Astrocyte of the spinal cord (primary cell): ENCODE data around the gene SPOP.

ENCODE experiments used
- DNase-seq: peaks from one replicate; pipeline ENCODE4 v3.0.0; 2011; ENCODE audit warnings: low read depth, low spot score
- H3K4me3 ChIP-seq: 2 replicates; pipeline ENCODE4 v1.5.1; 2011; ENCODE audit warnings: low read depth, mild to moderate bottlenecking, low read length, moderate library complexity
- in situ Hi-C: cut with HindIII; loops from 2 replicates; pipeline ENCODE4 v1.10.0; 2017; ENCODE audit warnings: low sequenced_read_pairs
- TF ChIP-seq, protein P1 (sequence below): IDR thresholded peaks from 2 replicates; pipeline ENCODE4 v1.5.1; 2012; ENCODE audit warnings: low read depth, mild to moderate bottlenecking, low read length, inconsistent platforms

SPOP gene

DNA sequence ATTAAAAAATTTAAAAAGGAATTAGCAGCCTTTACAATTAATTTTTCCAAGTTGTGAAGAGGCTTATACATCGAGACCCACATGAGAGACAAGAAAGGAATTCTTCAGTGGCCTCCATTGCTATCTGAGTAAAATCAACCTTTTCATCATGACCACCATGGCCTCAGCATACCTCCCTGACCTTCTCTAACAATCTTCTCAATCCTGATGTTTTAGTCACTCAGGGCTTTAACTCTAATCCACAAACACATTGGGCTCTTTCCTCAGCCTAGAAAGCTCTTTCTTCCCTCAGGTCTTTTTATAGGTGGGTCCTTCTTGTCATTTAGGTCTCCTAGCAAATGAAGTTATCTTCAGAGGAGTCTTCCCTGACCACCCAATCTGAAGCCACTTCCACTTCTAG lies 46.4 kb downstream of the SPOP start:
- in situ Hi-C loops, result no loop called here
- H3K4me3 ChIP-seq, result no peak overlapping the region
- TF ChIP-seq, protein P1, sequence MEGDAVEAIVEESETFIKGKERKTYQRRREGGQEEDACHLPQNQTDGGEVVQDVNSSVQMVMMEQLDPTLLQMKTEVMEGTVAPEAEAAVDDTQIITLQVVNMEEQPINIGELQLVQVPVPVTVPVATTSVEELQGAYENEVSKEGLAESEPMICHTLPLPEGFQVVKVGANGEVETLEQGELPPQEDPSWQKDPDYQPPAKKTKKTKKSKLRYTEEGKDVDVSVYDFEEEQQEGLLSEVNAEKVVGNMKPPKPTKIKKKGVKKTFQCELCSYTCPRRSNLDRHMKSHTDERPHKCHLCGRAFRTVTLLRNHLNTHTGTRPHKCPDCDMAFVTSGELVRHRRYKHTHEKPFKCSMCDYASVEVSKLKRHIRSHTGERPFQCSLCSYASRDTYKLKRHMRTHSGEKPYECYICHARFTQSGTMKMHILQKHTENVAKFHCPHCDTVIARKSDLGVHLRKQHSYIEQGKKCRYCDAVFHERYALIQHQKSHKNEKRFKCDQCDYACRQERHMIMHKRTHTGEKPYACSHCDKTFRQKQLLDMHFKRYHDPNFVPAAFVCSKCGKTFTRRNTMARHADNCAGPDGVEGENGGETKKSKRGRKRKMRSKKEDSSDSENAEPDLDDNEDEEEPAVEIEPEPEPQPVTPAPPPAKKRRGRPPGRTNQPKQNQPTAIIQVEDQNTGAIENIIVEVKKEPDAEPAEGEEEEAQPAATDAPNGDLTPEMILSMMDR, result no peak
- DNase-seq, result no peak

DNA sequence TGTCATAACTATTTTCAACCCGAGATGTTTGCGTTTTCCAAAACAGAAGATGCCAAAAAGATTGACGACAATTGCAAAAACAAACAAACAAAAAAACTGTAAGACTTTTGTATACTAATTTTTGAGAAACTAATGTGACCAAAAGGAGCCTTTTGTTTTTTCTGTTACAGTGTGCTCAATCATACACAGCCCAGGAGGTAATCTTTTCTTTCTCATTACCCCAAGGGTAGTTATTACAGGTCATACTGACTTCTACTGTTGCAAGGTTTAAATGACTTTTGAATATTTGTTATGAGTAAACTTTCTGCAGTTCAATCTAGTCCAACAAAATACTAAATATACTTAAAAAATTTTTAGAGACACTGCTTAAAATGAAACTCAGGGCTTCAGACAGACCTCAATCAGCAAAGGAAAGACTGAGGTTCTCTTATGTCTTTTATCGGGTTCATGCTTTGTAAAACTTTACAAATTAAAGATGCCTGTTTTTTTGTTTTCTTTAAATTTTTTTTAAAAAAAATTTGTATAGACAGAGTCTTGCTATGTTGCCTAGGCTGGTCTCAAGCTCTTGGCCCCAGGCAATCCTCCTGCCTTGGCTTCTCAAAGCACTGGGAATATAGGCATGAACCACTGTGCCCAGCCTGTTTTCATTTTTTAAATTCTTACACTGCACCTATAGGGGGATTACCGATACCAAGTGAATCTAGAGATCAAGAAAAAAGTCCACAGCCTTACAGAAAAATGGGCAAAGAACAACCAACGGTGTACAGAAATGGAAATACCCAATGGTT lies 47.6 kb downstream of the SPOP start:
- TF ChIP-seq, protein P1, result no peak
- in situ Hi-C loops, result no loop called here
- DNase-seq, result no peak
- H3K4me3 ChIP-seq, result no peak overlapping the region

GRCh38 chr17:49629447-49629846 lies 48.5 kb downstream of the SPOP start:
- TF ChIP-seq, protein P1, result no peak
- in situ Hi-C loops, result no loop called here
- DNase-seq, result no peak
- no peak overlapping the region for H3K4me3 ChIP-seq

DNA sequence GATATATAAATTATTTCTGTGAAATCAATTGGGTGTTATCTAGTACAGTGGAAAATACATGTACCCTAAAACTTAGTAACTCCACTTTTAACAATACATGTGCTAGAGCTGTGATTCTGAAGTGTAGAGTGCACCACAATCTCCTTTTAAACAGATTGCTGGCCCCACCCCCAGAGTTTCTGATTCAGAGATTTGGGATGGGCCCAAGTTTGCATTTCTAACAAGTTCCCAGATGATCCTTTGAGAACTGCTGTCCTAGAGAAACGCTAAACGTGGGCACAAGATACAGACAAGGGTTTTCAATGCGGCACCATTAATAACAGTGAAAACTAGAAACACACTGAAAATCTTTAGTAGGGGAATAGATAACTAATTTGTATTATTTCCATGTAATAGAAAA lies 53.0 kb downstream of the SPOP start:
- TF ChIP-seq, protein P1, result no peak
- peak; percentile 44 for DNase-seq
- in situ Hi-C loops, result no loop called here
- no peak overlapping the region for H3K4me3 ChIP-seq

DNA sequence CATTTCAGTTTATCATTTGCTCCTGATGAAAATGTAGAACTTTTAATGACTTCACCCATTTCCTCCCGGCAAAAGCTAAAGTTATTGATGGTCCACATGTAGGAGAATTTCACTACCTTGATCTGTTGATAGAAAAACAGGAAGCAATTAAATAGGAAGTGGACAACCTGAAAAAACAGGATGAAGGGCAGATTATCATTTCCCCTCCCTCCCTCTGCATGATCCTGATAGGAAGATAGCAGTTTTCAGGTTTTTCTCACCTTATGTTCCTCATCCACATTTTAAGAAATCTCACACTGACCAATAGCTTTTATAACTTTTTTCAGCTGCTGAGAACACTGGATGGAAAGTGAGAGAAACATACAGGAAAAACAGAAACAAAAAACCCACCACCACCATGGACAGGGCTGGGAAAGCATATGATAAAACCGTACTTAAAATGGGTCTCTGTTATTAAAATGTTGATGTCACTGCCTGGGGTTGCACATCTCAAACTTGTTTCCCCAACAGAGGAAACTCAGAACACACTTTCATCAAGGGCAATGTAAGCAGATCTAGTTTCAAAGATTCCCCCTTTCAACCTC lies 55.9 kb downstream of the SPOP start:
- in situ Hi-C loops, result no loop called here
- H3K4me3 ChIP-seq, result no peak overlapping the region
- no peak for DNase-seq
- TF ChIP-seq, protein P1, result no peak

- in situ Hi-C loops, result no loop called here
- H3K4me3 ChIP-seq, result no peak overlapping the region
- TF ChIP-seq, protein P1, result no peak
Observed at GRCh38 chr17:49621420-49621819, 56.5 kb downstream of the SPOP start.

More at GRCh38 chr17:49621420-49621819, 56.5 kb downstream of the SPOP start:
- no peak for DNase-seq
